ENCODE results near the gene RUVBL2.

RUVBL2 gene

DNA sequence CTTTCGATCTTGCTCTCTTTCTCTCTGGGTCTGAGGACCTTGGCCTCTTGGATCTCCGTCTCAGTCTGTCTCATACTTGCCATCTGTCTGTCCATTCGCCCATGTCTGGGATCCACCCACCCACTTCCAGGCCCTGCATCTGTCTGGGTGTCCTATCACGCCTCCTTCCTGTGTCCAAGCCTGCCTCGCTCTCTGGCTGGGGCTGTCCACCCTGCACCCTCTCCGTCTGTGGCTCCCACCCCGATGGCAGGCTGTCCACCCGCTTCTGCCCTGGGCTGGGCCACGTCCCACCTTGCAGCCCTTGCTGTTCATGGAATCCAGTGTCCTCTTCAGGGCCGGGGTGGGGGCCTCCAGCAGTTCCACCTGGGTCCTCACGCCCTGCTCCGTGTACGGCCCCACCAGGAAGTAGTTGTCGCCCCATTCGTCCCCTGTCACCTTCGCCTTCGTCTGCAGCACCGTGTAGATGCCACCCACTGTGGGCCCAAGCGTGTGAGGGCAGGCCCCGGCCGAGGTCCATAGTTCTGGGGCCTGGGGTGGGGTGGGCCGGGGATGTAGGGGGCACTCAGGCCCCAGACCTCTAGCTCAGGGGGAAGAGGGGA lies 2.6 kb upstream of the RUVBL2 start:
- TF ChIP-seq TCF7L2 (IDR thresholded peaks at IDR 0.05; ENCODE audit: borderline replicate concordance, low read depth, low read length) (no peak), ZNF133 (tag by site-specific recombination; IDR thresholded peaks at IDR 0.05) (no peak), REPIN1 (tag by site-specific recombination; IDR thresholded peaks at IDR 0.05; ENCODE audit: low read depth) (no peak), ZNF843 (tag by site-specific recombination; IDR thresholded peaks at IDR 0.05) (no peak), ZNF747 (tag by site-specific recombination; IDR thresholded peaks at IDR 0.05) (no peak), ZNF677 (tag by site-specific recombination; IDR thresholded peaks at IDR 0.05) (no peak), GFI1B (tag by site-specific recombination; IDR thresholded peaks at IDR 0.05) (no peak), ZBTB7A (tag by site-specific recombination; IDR thresholded peaks at IDR 0.05; ENCODE audit: low read depth) (no peak), ZNF354C (tag by site-specific recombination; IDR thresholded peaks at IDR 0.05; ENCODE audit: borderline replicate concordance, low read depth) (no peak), ZSCAN16 (tag by site-specific recombination; IDR thresholded peaks at IDR 0.05) (no peak), ZNF394 (tag by site-specific recombination; IDR thresholded peaks at IDR 0.05; ENCODE audit: borderline replicate concordance) (no peak)
- TF ChIP-seq, protein P1, sequence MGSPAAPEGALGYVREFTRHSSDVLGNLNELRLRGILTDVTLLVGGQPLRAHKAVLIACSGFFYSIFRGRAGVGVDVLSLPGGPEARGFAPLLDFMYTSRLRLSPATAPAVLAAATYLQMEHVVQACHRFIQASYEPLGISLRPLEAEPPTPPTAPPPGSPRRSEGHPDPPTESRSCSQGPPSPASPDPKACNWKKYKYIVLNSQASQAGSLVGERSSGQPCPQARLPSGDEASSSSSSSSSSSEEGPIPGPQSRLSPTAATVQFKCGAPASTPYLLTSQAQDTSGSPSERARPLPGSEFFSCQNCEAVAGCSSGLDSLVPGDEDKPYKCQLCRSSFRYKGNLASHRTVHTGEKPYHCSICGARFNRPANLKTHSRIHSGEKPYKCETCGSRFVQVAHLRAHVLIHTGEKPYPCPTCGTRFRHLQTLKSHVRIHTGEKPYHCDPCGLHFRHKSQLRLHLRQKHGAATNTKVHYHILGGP (tag by site-specific recombination; IDR thresholded peaks at IDR 0.05): no peak
- TF ChIP-seq, protein P2, sequence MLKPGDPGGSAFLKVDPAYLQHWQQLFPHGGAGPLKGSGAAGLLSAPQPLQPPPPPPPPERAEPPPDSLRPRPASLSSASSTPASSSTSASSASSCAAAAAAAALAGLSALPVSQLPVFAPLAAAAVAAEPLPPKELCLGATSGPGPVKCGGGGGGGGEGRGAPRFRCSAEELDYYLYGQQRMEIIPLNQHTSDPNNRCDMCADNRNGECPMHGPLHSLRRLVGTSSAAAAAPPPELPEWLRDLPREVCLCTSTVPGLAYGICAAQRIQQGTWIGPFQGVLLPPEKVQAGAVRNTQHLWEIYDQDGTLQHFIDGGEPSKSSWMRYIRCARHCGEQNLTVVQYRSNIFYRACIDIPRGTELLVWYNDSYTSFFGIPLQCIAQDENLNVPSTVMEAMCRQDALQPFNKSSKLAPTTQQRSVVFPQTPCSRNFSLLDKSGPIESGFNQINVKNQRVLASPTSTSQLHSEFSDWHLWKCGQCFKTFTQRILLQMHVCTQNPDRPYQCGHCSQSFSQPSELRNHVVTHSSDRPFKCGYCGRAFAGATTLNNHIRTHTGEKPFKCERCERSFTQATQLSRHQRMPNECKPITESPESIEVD (tag by site-specific recombination; IDR thresholded peaks at IDR 0.05): no peak
- TF ChIP-seq, protein P3, sequence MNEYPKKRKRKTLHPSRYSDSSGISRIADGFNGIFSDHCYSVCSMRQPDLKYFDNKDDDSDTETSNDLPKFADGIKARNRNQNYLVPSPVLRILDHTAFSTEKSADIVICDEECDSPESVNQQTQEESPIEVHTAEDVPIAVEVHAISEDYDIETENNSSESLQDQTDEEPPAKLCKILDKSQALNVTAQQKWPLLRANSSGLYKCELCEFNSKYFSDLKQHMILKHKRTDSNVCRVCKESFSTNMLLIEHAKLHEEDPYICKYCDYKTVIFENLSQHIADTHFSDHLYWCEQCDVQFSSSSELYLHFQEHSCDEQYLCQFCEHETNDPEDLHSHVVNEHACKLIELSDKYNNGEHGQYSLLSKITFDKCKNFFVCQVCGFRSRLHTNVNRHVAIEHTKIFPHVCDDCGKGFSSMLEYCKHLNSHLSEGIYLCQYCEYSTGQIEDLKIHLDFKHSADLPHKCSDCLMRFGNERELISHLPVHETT (tag by site-specific recombination; IDR thresholded peaks at IDR 0.05): no peak
- POLR2A ChIA-PET: interaction anchor here (2.8 kb wide), 1 partner anchor 118 kb away, joined by 33 read pairs; the partner anchor contains the start of gene PPP1R15A
- Histone ChIP-seq H3K4me3 (ENCODE audit: low read depth, low read length) (no peak overlapping the region), H3K9me3 (ENCODE audit: control insufficient read depth, insufficient read depth, low read depth, low read length) (no peaks in the 10 kb centered on the region), H3K27ac (ENCODE audit: extremely low read depth, low read depth, low read length) (no peak overlapping the region), H3K4me1 (ENCODE audit: control insufficient read depth, insufficient read depth, low read length) (peaks cover 12% of the 10 kb centered on the region; the same call in 1 of the 2 replicates), H3K36me3 (ENCODE audit: control insufficient read depth in 2 of 2, insufficient read depth in 1 of 2, low read length in 2 of 2) (peaks cover 24 to 47% of the 10 kb centered on the region in 2 experiments; a peak in 2 of 3 replicates)
- CTCF ChIA-PET: interaction anchor here (0.6 to 1.3 kb wide), 3 partner anchors 10 to 196 kb away, joined by 3 to 5 read pairs (median 5); no protein-coding TSS in a partner anchor

DNA sequence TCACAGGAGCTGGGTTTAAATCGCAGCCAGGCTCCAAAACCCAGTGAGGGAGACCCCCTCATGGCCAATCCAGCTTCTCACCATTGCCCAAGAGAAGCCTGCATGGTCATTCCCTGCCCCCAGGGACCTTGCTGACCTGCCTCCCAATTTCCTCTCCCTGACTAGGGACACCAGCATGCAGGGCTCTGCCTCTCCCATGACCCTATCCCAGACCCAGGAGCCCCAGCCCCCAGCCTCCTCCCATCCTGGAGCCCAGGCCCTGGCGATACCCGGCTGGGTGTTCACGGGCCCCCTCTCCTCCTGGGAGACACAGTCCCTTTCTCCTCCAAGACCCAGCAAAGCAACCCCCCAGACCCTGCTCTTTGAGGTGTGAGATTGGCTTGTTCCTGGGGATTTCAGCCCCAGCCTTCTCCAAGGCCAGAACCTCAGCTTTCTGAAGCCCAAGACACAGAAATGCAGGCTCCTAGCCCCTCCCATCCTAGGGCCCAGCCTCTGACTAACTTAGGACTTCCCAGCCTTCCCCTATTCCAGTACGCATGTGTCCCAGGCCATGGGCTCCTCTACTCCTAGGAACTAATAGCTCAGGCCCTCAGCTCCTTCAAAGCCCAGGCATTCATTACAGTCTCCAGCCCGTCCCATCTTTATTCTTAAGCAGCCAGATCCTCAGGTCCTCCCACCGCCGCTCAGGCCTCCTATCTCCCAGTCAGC lies 1.7 kb upstream of the RUVBL2 start:
- Histone ChIP-seq H3K4me3 (ENCODE audit: low read depth, low read length) (peak overlapping the region; percentile 54), H3K36me3 (ENCODE audit: control insufficient read depth in 2 of 2, insufficient read depth in 1 of 2, low read length in 2 of 2) (peaks cover 18 to 38% of the 10 kb centered on the region in 2 experiments; a peak in 2 of 3 replicates), H3K9me3 (ENCODE audit: control insufficient read depth, insufficient read depth, low read depth, low read length) (no peaks in the 10 kb centered on the region), H3K4me1 (ENCODE audit: control insufficient read depth, insufficient read depth, low read length) (peaks cover 12% of the 10 kb centered on the region; the same call in 1 of the 2 replicates), H3K27ac (ENCODE audit: extremely low read depth, low read depth, low read length) (peak overlapping the region; percentile 81; the same call in 1 of the 2 replicates)
- ChIA-PET POLR2A (interaction anchor here (2.2 to 2.8 kb wide), 4 partner anchors 12 to 119 kb away, joined by 7 to 33 read pairs (median 23); partner anchors contain the start of gene PPP1R15A), CTCF (interaction anchor here (0.6 to 2.9 kb wide), 13 partner anchors 8 to 233 kb away, joined by 3 to 79 read pairs (median 7); partner anchors contain the start of gene CGB7)
- TF ChIP-seq, protein P4, sequence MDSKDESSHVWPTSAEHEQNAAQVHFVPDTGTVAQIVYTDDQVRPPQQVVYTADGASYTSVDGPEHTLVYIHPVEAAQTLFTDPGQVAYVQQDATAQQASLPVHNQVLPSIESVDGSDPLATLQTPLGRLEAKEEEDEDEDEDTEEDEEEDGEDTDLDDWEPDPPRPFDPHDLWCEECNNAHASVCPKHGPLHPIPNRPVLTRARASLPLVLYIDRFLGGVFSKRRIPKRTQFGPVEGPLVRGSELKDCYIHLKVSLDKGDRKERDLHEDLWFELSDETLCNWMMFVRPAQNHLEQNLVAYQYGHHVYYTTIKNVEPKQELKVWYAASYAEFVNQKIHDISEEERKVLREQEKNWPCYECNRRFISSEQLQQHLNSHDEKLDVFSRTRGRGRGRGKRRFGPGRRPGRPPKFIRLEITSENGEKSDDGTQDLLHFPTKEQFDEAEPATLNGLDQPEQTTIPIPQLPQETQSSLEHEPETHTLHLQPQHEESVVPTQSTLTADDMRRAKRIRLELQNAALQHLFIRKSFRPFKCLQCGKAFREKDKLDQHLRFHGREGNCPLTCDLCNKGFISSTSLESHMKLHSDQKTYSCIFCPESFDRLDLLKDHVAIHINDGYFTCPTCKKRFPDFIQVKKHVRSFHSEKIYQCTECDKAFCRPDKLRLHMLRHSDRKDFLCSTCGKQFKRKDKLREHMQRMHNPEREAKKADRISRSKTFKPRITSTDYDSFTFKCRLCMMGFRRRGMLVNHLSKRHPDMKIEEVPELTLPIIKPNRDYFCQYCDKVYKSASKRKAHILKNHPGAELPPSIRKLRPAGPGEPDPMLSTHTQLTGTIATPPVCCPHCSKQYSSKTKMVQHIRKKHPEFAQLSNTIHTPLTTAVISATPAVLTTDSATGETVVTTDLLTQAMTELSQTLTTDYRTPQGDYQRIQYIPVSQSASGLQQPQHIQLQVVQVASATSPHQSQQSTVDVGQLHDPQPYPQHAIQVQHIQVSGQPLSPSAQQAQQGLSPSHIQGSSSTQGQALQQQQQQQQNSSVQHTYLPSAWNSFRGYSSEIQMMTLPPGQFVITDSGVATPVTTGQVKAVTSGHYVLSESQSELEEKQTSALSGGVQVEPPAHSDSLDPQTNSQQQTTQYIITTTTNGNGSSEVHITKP (tag by site-specific recombination; IDR thresholded peaks at IDR 0.05): peak; percentile 65
- TF ChIP-seq, protein P5, sequence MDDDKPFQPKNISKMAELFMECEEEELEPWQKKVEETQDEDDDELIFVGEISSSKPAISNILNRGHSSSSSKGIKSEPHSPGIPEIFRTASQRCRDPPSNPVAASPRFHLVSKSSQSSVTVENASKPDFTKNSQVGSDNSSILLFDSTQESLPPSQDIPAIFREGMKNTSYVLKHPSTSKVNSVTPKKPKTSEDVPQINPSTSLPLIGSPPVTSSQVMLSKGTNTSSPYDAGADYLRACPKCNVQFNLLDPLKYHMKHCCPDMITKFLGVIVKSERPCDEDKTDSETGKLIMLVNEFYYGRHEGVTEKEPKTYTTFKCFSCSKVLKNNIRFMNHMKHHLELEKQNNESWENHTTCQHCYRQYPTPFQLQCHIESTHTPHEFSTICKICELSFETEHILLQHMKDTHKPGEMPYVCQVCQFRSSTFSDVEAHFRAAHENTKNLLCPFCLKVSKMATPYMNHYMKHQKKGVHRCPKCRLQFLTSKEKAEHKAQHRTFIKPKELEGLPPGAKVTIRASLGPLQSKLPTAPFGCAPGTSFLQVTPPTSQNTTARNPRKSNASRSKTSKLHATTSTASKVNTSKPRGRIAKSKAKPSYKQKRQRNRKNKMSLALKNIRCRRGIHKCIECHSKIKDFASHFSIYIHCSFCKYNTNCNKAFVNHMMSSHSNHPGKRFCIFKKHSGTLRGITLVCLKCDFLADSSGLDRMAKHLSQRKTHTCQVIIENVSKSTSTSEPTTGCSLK (tag by site-specific recombination; IDR thresholded peaks at IDR 0.05): no peak
